ENCODE data around the gene NFKBIE. TPM values are rescaled to one million over a fixed set of nuclear protein-coding genes. Genes with fewer than 3 reads are reported as not detected.
A peak's percentile ranks its signal among the peaks of the same experiment; 100 is the strongest.

Gene NFKBIE
- total and polyA plus RNA-seq, 9 of the 15 experiments (the other 6 are each of a cell fraction or from before 2014, with no cell fraction given) = 2.1 to 16.4 (median 11.7) TPM

DNA sequence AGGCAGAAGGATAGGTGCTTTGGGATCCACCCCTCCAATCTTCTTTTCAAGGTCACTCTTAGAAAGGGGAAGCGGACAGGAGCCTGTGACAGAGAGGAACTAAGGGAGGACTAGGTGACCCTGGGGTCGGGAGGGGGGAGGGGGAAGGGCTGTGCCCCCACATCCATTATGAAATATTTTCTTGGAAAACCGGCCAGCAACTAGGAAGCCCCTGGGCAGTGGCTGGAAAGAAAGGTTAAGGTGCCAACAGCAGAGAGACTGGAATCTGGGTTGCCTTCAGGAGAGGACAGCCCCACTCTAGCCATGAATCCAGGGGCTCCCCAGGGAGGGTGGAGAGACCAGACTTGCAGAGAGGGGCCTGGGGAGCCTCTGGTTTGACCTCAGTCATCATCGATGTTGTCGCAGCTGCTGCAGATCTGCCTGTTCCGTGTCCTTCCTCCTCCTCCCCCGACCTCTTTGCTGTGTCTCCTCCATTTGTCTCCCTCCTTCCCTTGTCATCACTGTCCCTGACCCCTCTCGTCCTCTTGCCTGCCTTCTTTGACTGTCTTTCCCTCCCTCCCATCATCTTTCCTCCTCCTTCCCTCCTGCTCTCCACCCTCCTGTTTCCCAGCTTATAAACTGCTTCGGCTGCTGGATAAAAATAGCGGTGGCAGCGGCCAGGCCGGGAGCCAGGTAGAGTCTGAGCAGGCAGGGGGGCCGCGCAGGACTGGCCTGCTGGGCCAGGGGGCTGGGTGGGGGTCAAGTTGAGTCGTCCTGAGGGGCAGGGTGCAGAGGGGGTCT is 38.8 kb downstream of the NFKBIE start (continued):
- TF ChIP-seq ZNF12 (CRISPR knock-in tag; IDR thresholded peaks at IDR 0.05) (0 out of 2 replicates have a peak, but pooled peaks have one; percentile 4), SMC3 (conservative IDR thresholded peaks at IDR 0.05; ENCODE audit: insufficient read depth, low read depth, low read length) (0 out of 2 replicates have a peak, but pooled peaks have one; percentile 1), PRDM10 (IDR thresholded peaks at IDR 0.05; ENCODE audit: partially characterized antibody) (peak; percentile 78), TBP (optimal IDR thresholded peaks at IDR 0.05; ENCODE audit: low read depth, low read length) (no peak), NCOA6 (IDR thresholded peaks at IDR 0.05) (no peak), KDM1A (IDR thresholded peaks at IDR 0.05) (peak in 1 of 2 experiments; percentile 22; a peak in 1 of 4 replicates), NCOA1 (IDR thresholded peaks at IDR 0.05; ENCODE audit: low read depth) (peak; percentile 61; the same call in 1 of the 2 replicates)
- TF ChIP-seq, protein P1, sequence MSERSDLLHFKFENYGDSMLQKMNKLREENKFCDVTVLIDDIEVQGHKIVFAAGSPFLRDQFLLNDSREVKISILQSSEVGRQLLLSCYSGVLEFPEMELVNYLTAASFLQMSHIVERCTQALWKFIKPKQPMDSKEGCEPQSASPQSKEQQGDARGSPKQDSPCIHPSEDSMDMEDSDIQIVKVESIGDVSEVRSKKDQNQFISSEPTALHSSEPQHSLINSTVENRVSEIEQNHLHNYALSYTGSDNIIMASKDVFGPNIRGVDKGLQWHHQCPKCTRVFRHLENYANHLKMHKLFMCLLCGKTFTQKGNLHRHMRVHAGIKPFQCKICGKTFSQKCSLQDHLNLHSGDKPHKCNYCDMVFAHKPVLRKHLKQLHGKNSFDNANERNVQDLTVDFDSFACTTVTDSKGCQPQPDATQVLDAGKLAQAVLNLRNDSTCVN (CRISPR knock-in tag; IDR thresholded peaks at IDR 0.05) = peak; percentile 61; the same call in 1 of the 2 replicates
